22Rv1 (cell line): ENCODE data around the gene ARHGAP31.

Experiments used
- CTCF ChIP-seq: fragments of 450-650 bp; IDR thresholded peaks from 2 replicates; pipeline ENCODE4 v1.5.1; 2017; ENCODE audit warnings: mild to moderate bottlenecking
- ZFX ChIP-seq: fragments of 450-650 bp; IDR thresholded peaks from 2 replicates; pipeline ENCODE4 v1.6.1; 2017; ENCODE audit warnings: antibody characterized with exemption, borderline replicate concordance

- TF ChIP-seq CTCF = no peak
- no peak for TF ChIP-seq ZFX
These were observed 122.7 kb downstream of the ARHGAP31 start for GRCh38 chr3:119416873-119417272.
